Upper lobe of left lung (tissue), 4 donors: ENCODE results near the gene FGF14.

Source experiments
- CTCF ChIP-seq, 6 experiments: fragments of 450-650 bp in 4 of 6; fragments of 200-600 bp in 2 of 6; sonication (generic) in 2 of 6; IDR thresholded peaks; one replicate each; pipeline ENCODE4 v1.5.1; 2016 to 2019; ENCODE audit warnings: antibody characterized with exemption in 6 of 6
- EP300 ChIP-seq, 4 donors: sonication (generic); formaldehyde crosslinking; IDR thresholded peaks; one replicate each; pipeline ENCODE4 v1.5.1; 2017; ENCODE audit warnings: antibody characterized with exemption in 4 of 4, control low read depth in 2 of 4
- POLR2A ChIP-seq, 4 donors: fragments of 450-650 bp; IDR thresholded peaks; one replicate each; pipeline ENCODE4 v1.5.1; 2016 to 2017; ENCODE audit warnings: antibody characterized with exemption in 4 of 4, mild to moderate bottlenecking in 2 of 4
- POLR2AphosphoS5 ChIP-seq, 2 donors: sonication (generic); formaldehyde crosslinking; IDR thresholded peaks; one replicate each; pipeline ENCODE4 v1.5.1; 2017; ENCODE audit warnings: antibody characterized with exemption in 2 of 2

DNA sequence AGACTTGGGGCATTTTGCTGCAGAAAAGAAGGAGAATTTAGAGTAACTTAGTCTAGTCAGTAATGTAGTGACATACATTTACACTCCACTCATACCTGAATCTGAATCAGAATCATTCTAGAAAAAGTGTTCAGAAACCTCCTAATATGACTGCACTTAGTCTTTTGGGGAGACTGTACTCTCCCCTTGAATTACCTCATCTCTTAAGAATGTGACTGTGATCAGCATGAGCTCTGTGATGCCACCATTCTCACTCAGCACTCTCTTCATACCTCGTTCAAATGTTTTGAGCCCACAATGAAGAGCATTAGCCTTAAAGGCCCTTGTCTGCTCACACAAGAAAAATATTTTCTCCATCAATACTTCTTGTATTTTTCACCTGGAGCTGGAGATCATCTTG lies 229.4 kb downstream of the FGF14 start:
- no peak for TF ChIP-seq POLR2AphosphoS5 (IDR thresholded peaks at IDR 0.05)
- TF ChIP-seq POLR2A (IDR thresholded peaks at IDR 0.05) = no peak
- TF ChIP-seq CTCF (IDR thresholded peaks at IDR 0.05) = no peak
- no peak for TF ChIP-seq EP300 (IDR thresholded peaks at IDR 0.05)
